Measurements from ENCODE around the gene ATP6V1B1. TPM values are rescaled to one million over a fixed set of nuclear protein-coding genes. Genes with fewer than 3 reads are reported as not detected.

The ATP6V1B1 gene
- total RNA-seq, 2 donors from 2014 or later = not detected

- Mint-ChIP-seq H3K36me3 (ENCODE audit: insufficient read depth in 2 of 2) (peaks cover 0 to 2% of the 10 kb centered on the region in 2 donors), H3K4me1 (ENCODE audit: low read depth) (peaks cover 50% of the 10 kb centered on the region), H3K9me3 (no peaks in the 10 kb centered on the region), H3K4me3 (no peak overlapping the region), H3K27me3 (ENCODE audit: low read depth) (peaks cover 90% of the 10 kb centered on the region), H3K27ac (no peak overlapping the region)
- DNase-seq (no peak), ATAC-seq (replicated peaks in 1 of 2) (no peak)
These were observed 31.1 kb upstream of the ATP6V1B1 start for GRCh38 chr2:70904371-70905216.

GRCh38 chr2:70905443-70906421 is 30.0 kb upstream of the ATP6V1B1 start:
- no peak for ATAC-seq (replicated peaks in 1 of 2)
- H3K4me1 Mint-ChIP-seq (ENCODE audit: low read depth) = peaks cover 41% of the 10 kb centered on the region
- H3K27ac Mint-ChIP-seq = no peak overlapping the region
- peaks cover 0 to 2% of the 10 kb centered on the region in 2 donors for H3K36me3 Mint-ChIP-seq (ENCODE audit: insufficient read depth in 2 of 2)
- H3K27me3 Mint-ChIP-seq (ENCODE audit: low read depth) = peaks cover 86% of the 10 kb centered on the region
- H3K9me3 Mint-ChIP-seq = no peaks in the 10 kb centered on the region
- DNase-seq = no peak
- H3K4me3 Mint-ChIP-seq = no peak overlapping the region

- Mint-ChIP-seq H3K27ac (no peak overlapping the region), H3K27me3 (ENCODE audit: low read depth) (peaks cover 86% of the 10 kb centered on the region), H3K4me1 (ENCODE audit: low read depth) (peaks cover 34% of the 10 kb centered on the region), H3K36me3 (ENCODE audit: insufficient read depth in 2 of 2) (peaks cover 0 to 2% of the 10 kb centered on the region in 2 donors), H3K4me3 (peak overlapping the region; percentile 54 to 76), H3K9me3 (no peaks in the 10 kb centered on the region)
- no peak for ATAC-seq (replicated peaks in 1 of 2)
- no peak for DNase-seq
These were observed 29.2 kb upstream of the ATP6V1B1 start for GRCh38 chr2:70906439-70907005.

- H3K4me3 Mint-ChIP-seq = peak overlapping the region; percentile 54 to 76
- H3K27me3 Mint-ChIP-seq (ENCODE audit: low read depth) = peaks cover 86% of the 10 kb centered on the region
- ATAC-seq (replicated peaks in 1 of 2) (no peak), DNase-seq (no peak)
- peaks cover 27% of the 10 kb centered on the region for H3K4me1 Mint-ChIP-seq (ENCODE audit: low read depth)
- no peaks in the 10 kb centered on the region for H3K36me3 Mint-ChIP-seq (ENCODE audit: insufficient read depth in 2 of 2)
- H3K27ac Mint-ChIP-seq = no peak overlapping the region
- H3K9me3 Mint-ChIP-seq = no peaks in the 10 kb centered on the region
These were observed 28.3 kb upstream of the ATP6V1B1 start for GRCh38 chr2:70907130-70908057.

- Mint-ChIP-seq H3K27me3 (ENCODE audit: low read depth) (peaks cover 43% of the 10 kb centered on the region), H3K4me1 (ENCODE audit: low read depth) (no peaks in the 10 kb centered on the region), H3K36me3 (ENCODE audit: insufficient read depth in 2 of 2) (no peaks in the 10 kb centered on the region), H3K9me3 (no peaks in the 10 kb centered on the region), H3K27ac (no peak overlapping the region), H3K4me3 (no peak overlapping the region)
- no peak for ATAC-seq (replicated peaks in 1 of 2)
- no peak for DNase-seq
These were observed 19.4 kb upstream of the ATP6V1B1 start for GRCh38 chr2:70916291-70916690.

- no peak for DNase-seq
- no peak for ATAC-seq (replicated peaks in 1 of 2)
- Mint-ChIP-seq H3K4me1 (ENCODE audit: low read depth) (no peaks in the 10 kb centered on the region), H3K4me3 (no peak overlapping the region), H3K27me3 (ENCODE audit: low read depth) (peaks cover 32% of the 10 kb centered on the region), H3K36me3 (ENCODE audit: insufficient read depth in 2 of 2) (no peaks in the 10 kb centered on the region), H3K27ac (no peak overlapping the region), H3K9me3 (no peaks in the 10 kb centered on the region)
These were observed 17.7 kb upstream of the ATP6V1B1 start for GRCh38 chr2:70918016-70918415.

- ATAC-seq (replicated peaks in 1 of 2) (peak; percentile 61 to 64), DNase-seq (peak; percentile 71 to 83)
- Mint-ChIP-seq H3K4me3 (no peak overlapping the region), H3K27me3 (ENCODE audit: low read depth) (peaks cover 32% of the 10 kb centered on the region), H3K36me3 (ENCODE audit: insufficient read depth in 2 of 2) (no peaks in the 10 kb centered on the region), H3K4me1 (ENCODE audit: low read depth) (no peaks in the 10 kb centered on the region), H3K9me3 (no peaks in the 10 kb centered on the region), H3K27ac (no peak overlapping the region)
These were observed 15.9 kb upstream of the ATP6V1B1 start for GRCh38 chr2:70919672-70920366.

GRCh38 chr2:70920367-70920715 is 15.4 kb upstream of the ATP6V1B1 start:
- no peak for ATAC-seq (replicated peaks in 1 of 2)
- peaks cover 29% of the 10 kb centered on the region for H3K27me3 Mint-ChIP-seq (ENCODE audit: low read depth)
- no peak overlapping the region for H3K4me3 Mint-ChIP-seq
- H3K36me3 Mint-ChIP-seq (ENCODE audit: insufficient read depth in 2 of 2) = no peaks in the 10 kb centered on the region
- H3K27ac Mint-ChIP-seq = no peak overlapping the region
- no peaks in the 10 kb centered on the region for H3K9me3 Mint-ChIP-seq
- H3K4me1 Mint-ChIP-seq (ENCODE audit: low read depth) = no peaks in the 10 kb centered on the region
- no peak for DNase-seq

GRCh38 chr2:70921031-70921430 is 14.7 kb upstream of the ATP6V1B1 start:
- no peak for ATAC-seq (replicated peaks in 1 of 2)
- Mint-ChIP-seq H3K9me3 (no peaks in the 10 kb centered on the region), H3K4me3 (no peak overlapping the region), H3K27me3 (ENCODE audit: low read depth) (peaks cover 24% of the 10 kb centered on the region), H3K36me3 (ENCODE audit: insufficient read depth in 2 of 2) (no peaks in the 10 kb centered on the region), H3K27ac (no peak overlapping the region), H3K4me1 (ENCODE audit: low read depth) (no peaks in the 10 kb centered on the region)
- DNase-seq = no peak

GRCh38 chr2:70921839-70922234 is 13.9 kb upstream of the ATP6V1B1 start:
- H3K27me3 Mint-ChIP-seq (ENCODE audit: low read depth) = peaks cover 17% of the 10 kb centered on the region
- H3K4me3 Mint-ChIP-seq = no peak overlapping the region
- DNase-seq (no peak), ATAC-seq (replicated peaks in 1 of 2) (no peak)
- H3K9me3 Mint-ChIP-seq = no peaks in the 10 kb centered on the region
- H3K36me3 Mint-ChIP-seq (ENCODE audit: insufficient read depth in 2 of 2) = no peaks in the 10 kb centered on the region
- H3K4me1 Mint-ChIP-seq (ENCODE audit: low read depth) = no peaks in the 10 kb centered on the region
- no peak overlapping the region for H3K27ac Mint-ChIP-seq

- Mint-ChIP-seq H3K36me3 (ENCODE audit: insufficient read depth in 2 of 2) (no peaks in the 10 kb centered on the region), H3K27ac (no peak overlapping the region), H3K4me3 (no peak overlapping the region), H3K27me3 (ENCODE audit: low read depth) (peaks cover 17% of the 10 kb centered on the region), H3K4me1 (ENCODE audit: low read depth) (no peaks in the 10 kb centered on the region), H3K9me3 (no peaks in the 10 kb centered on the region)
- DNase-seq (no peak), ATAC-seq (replicated peaks in 1 of 2) (no peak)
These were observed 13.2 kb upstream of the ATP6V1B1 start for GRCh38 chr2:70922235-70923234.
